Osteocyte (in vitro differentiated cells): ENCODE measurements around the gene IL1RAPL1. TPM values are rescaled to one million over a fixed set of nuclear protein-coding genes. Genes with fewer than 3 reads are reported as not detected.

Experiments used
- DNase-seq: peaks from one replicate; pipeline ENCODE4 v3.0.0; 2021; ENCODE audit warnings: mixed read lengths; ENCODE audit not compliant: unreplicated experiment; ENCODE audit errors: extremely low spot score
- H3K27ac Mint-ChIP-seq: one replicate; pipeline ENCODE4 v1.8.0; 2021; ENCODE audit warnings: mild to moderate bottlenecking, mixed read lengths; ENCODE audit not compliant: unreplicated experiment
- H3K27me3 Mint-ChIP-seq: one replicate; pipeline ENCODE4 v1.8.0; 2021; ENCODE audit warnings: mixed read lengths; ENCODE audit not compliant: unreplicated experiment
- H3K36me3 Mint-ChIP-seq: one replicate; pipeline ENCODE4 v1.8.0; 2021; ENCODE audit warnings: mixed read lengths; ENCODE audit not compliant: unreplicated experiment
- H3K4me1 Mint-ChIP-seq: one replicate; pipeline ENCODE4 v1.8.0; 2021; ENCODE audit warnings: mixed read lengths; ENCODE audit not compliant: unreplicated experiment
- H3K4me3 Mint-ChIP-seq: one replicate; pipeline ENCODE4 v1.8.0; 2021; ENCODE audit warnings: mild to moderate bottlenecking, moderate library complexity, mixed read lengths; ENCODE audit not compliant: unreplicated experiment
- H3K9me3 Mint-ChIP-seq: one replicate; pipeline ENCODE4 v1.8.0; 2021; ENCODE audit warnings: mixed read lengths; ENCODE audit not compliant: unreplicated experiment
- CTCF ChIP-seq: fragments of 200-600 bp; sonication (generic); IDR thresholded peaks from 2 replicates; pipeline ENCODE4 v1.5.0; 2021; ENCODE audit warnings: antibody characterized with exemption, mild to moderate bottlenecking, moderate library complexity
- total RNA-seq: library from RNA; stranded (reverse); gene quantifications from 2 replicates; pipeline ENCODE4 v1.2.1, GENCODE V29; 2021

Gene IL1RAPL1
- total RNA-seq, 1 donor from 2014 or later: not detected

- no peaks in the 10 kb centered on the region for H3K27me3 Mint-ChIP-seq
- H3K9me3 Mint-ChIP-seq: no peaks in the 10 kb centered on the region
- no peak overlapping the region for H3K27ac Mint-ChIP-seq
- H3K4me1 Mint-ChIP-seq: no peaks in the 10 kb centered on the region
- no peak overlapping the region for H3K4me3 Mint-ChIP-seq
- H3K36me3 Mint-ChIP-seq: no peaks in the 10 kb centered on the region
- DNase-seq: no peak
- TF ChIP-seq CTCF: no peak
These were observed 1353.5 kb downstream of the IL1RAPL1 start for GRCh38 chrX:29940750-29941149.

- no peak for DNase-seq
These were observed 1354.0 kb downstream of the IL1RAPL1 start for GRCh38 chrX:29941287-29941686.

GRCh38 chrX:29947225-29947624 is 1360.0 kb downstream of the IL1RAPL1 start:
- no peak for TF ChIP-seq CTCF
- no peaks in the 10 kb centered on the region for H3K36me3 Mint-ChIP-seq
- no peak for DNase-seq
- H3K9me3 Mint-ChIP-seq: peaks cover 7% of the 10 kb centered on the region
- peaks cover 3% of the 10 kb centered on the region for H3K4me1 Mint-ChIP-seq
- no peaks in the 10 kb centered on the region for H3K27me3 Mint-ChIP-seq
- H3K4me3 Mint-ChIP-seq: no peak overlapping the region
- H3K27ac Mint-ChIP-seq: no peak overlapping the region

More at GRCh38 chrX:29941287-29941686, 1354.0 kb downstream of the IL1RAPL1 start:
- no peak for TF ChIP-seq CTCF
- Mint-ChIP-seq H3K4me3 (no peak overlapping the region), H3K9me3 (no peaks in the 10 kb centered on the region), H3K4me1 (no peaks in the 10 kb centered on the region), H3K36me3 (no peaks in the 10 kb centered on the region), H3K27ac (no peak overlapping the region), H3K27me3 (no peaks in the 10 kb centered on the region)

- no peaks in the 10 kb centered on the region for H3K27me3 Mint-ChIP-seq
- no peak for DNase-seq
- H3K9me3 Mint-ChIP-seq: peaks cover 7% of the 10 kb centered on the region
- no peak for TF ChIP-seq CTCF
- peaks cover 3% of the 10 kb centered on the region for H3K4me1 Mint-ChIP-seq
- no peak overlapping the region for H3K4me3 Mint-ChIP-seq
- no peak overlapping the region for H3K27ac Mint-ChIP-seq
- no peaks in the 10 kb centered on the region for H3K36me3 Mint-ChIP-seq
These were observed 1361.4 kb downstream of the IL1RAPL1 start for GRCh38 chrX:29948653-29949052.

GRCh38 chrX:29952016-29952415 is 1364.8 kb downstream of the IL1RAPL1 start:
- Mint-ChIP-seq H3K27me3 (no peaks in the 10 kb centered on the region), H3K9me3 (peaks cover 10% of the 10 kb centered on the region), H3K36me3 (no peaks in the 10 kb centered on the region), H3K27ac (no peak overlapping the region), H3K4me3 (no peak overlapping the region), H3K4me1 (peaks cover 3% of the 10 kb centered on the region)
- no peak for DNase-seq
- no peak for TF ChIP-seq CTCF
